CD8-positive, alpha-beta memory T cell (primary cell): ENCODE data around the gene DGUOK. TPM values are rescaled to one million over a fixed set of nuclear protein-coding genes. Genes with fewer than 3 reads are reported as not detected.
A peak's percentile ranks its signal among the peaks of the same experiment; 100 is the strongest.
"Not testable (repeated sequence)": the region's sequence is repeated elsewhere in the genome, so short reads cannot be mapped to it uniquely, and the experiment has no call there.

Experiments used
- CTCF ChIA-PET: fragments of 350-600 bp; sonication (Branson Sonifier 250); formaldehyde crosslinking; loops from one replicate; lab custom pipeline; 2021; ENCODE audit warnings: antibody characterized with exemption; lab: Charles Lee
- POLR2A ChIA-PET: fragments of 350-600 bp; sonication (Branson Sonifier 250); formaldehyde crosslinking; loops from one replicate; lab custom pipeline; 2021; ENCODE audit warnings: antibody characterized with exemption; lab: Charles Lee
- DNase-seq, 5 donors: peaks; one replicate each; pipeline versions ENCODE4 v3.0.0 to v3.0.0-alpha.2; 2020 to 2022; ENCODE audit warnings: mixed read lengths in 1 of 5
- H3K27ac ChIP-seq: one replicate; pipeline ENCODE4 v1.7.0; 2013; ENCODE audit warnings: low read depth, mild to moderate bottlenecking, low read length, moderate library complexity
- H3K27me3 ChIP-seq: 2 replicates; pipeline ENCODE4 v1.7.0; 2013; ENCODE audit warnings: low read length, mild to moderate bottlenecking; ENCODE audit not compliant: insufficient read depth, poor library complexity, severe bottlenecking
- H3K36me3 ChIP-seq: 2 replicates; pipeline ENCODE4 v1.7.0; 2013; ENCODE audit warnings: mild to moderate bottlenecking, low read length, moderate library complexity; ENCODE audit not compliant: insufficient read depth
- H3K4me1 ChIP-seq: 2 replicates; pipeline ENCODE4 v1.7.0; 2013; ENCODE audit warnings: mild to moderate bottlenecking, low read length, moderate library complexity; ENCODE audit not compliant: insufficient read depth
- H3K4me3 ChIP-seq: 2 replicates; pipeline ENCODE4 v1.7.0; 2013; ENCODE audit warnings: mild to moderate bottlenecking, low read length
- H3K9me3 ChIP-seq: 2 replicates; pipeline ENCODE4 v1.7.0; 2013; ENCODE audit warnings: mild to moderate bottlenecking, low read length
- H3K27ac Mint-ChIP-seq, 8 donors: one replicate each; pipeline ENCODE4 v1.8.0; 2020 to 2021; ENCODE audit warnings: mixed read lengths in 8 of 8, mild to moderate bottlenecking in 6 of 8, inconsistent platforms in 3 of 8, moderate library complexity in 3 of 8
- H3K27me3 Mint-ChIP-seq, 2 donors: one replicate each; pipeline ENCODE4 v1.8.0; 2020 to 2021; ENCODE audit warnings: mixed read lengths in 2 of 2, mild to moderate bottlenecking in 1 of 2, moderate library complexity in 1 of 2
- H3K36me3 Mint-ChIP-seq, 3 donors: one replicate each; pipeline ENCODE4 v1.8.0; 2020 to 2021; ENCODE audit warnings: mixed read lengths in 3 of 3, inconsistent platforms in 1 of 3, mild to moderate bottlenecking in 1 of 3
- H3K4me1 Mint-ChIP-seq, 3 donors: one replicate each; pipeline ENCODE4 v1.8.0; 2020 to 2021; ENCODE audit warnings: mixed read lengths in 3 of 3, inconsistent platforms in 1 of 3, mild to moderate bottlenecking in 1 of 3
- H3K4me3 Mint-ChIP-seq, 7 donors: one replicate each; pipeline ENCODE4 v1.8.0; 2020 to 2021; ENCODE audit warnings: mixed read lengths in 7 of 7, mild to moderate bottlenecking in 6 of 7, moderate library complexity in 4 of 7, inconsistent platforms in 2 of 7
- H3K9me3 Mint-ChIP-seq, 5 donors: one replicate each; pipeline ENCODE4 v1.8.0; 2020 to 2022; ENCODE audit warnings: mixed read lengths in 5 of 5, mild to moderate bottlenecking in 3 of 5, moderate library complexity in 2 of 5, inconsistent platforms in 1 of 5
- polyA plus RNA-seq: library from polyadenylated mRNA; unstranded; fragments of 300-500 nt; fragmentation: Illumina TruSeq; gene quantifications from one replicate; pipeline ENCODE4 v1.2.3, GENCODE V29; 2021
- total RNA-seq, 2 experiments: library from RNA; stranded (reverse); gene quantifications; one replicate each; pipeline ENCODE4 v1.2.3, GENCODE V29; 2021

Gene DGUOK
- total and polyA plus RNA-seq, 3 experiments from 2014 or later, result 96.6 to 188 (median 98.8) TPM

- POLR2A ChIA-PET, result no interaction called here
- H3K4me1 Mint-ChIP-seq, result peaks cover 70 to 90% (median 83%) of the 10 kb centered on the region in 3 donors
- DNase-seq, result peak in 1 of 5 donors; percentile 39
Observed at GRCh38 chr2:73939419-73939818, 12.7 kb downstream of the DGUOK start.

GRCh38 chr2:73940066-73940465, 13.4 kb downstream of the DGUOK start:
- H3K27me3 ChIP-seq, H3K4me3 ChIP-seq, H3K9me3 ChIP-seq, H3K27ac ChIP-seq, H3K9me3 Mint-ChIP-seq, DNase-seq, H3K27me3 Mint-ChIP-seq, POLR2A ChIA-PET, H3K4me3 Mint-ChIP-seq: not testable (repeated sequence)
- Mint-ChIP-seq H3K27ac (peak overlapping the region in 5 of 8 donors; percentile 11 to 41 (median 27)), H3K4me1 (peaks cover 75 to 94% (median 88%) of the 10 kb centered on the region in 3 donors), H3K36me3 (peaks cover 0 to 77% (median 17%) of the 10 kb centered on the region in 3 donors)
- peaks cover 13% of the 10 kb centered on the region for H3K36me3 ChIP-seq
- CTCF ChIA-PET, result interaction anchor here (0.9 kb wide), 1 partner anchor 8 kb away, joined by 3 read pairs; no protein-coding TSS in a partner anchor
- H3K4me1 ChIP-seq, result peaks cover 37% of the 10 kb centered on the region

More at GRCh38 chr2:73939419-73939818, 12.7 kb downstream of the DGUOK start:
- Mint-ChIP-seq H3K27ac (peak overlapping the region in 2 of 8 donors; percentile 17 to 67), H3K4me3 (peak overlapping the region in 1 of 7 donors; percentile 9), H3K9me3 (no peaks in the 10 kb centered on the region), H3K27me3 (no peaks in the 10 kb centered on the region), H3K36me3 (peaks cover 0 to 72% (median 17%) of the 10 kb centered on the region in 3 donors)
- no peaks in the 10 kb centered on the region for H3K9me3 ChIP-seq
- no peaks in the 10 kb centered on the region for H3K27me3 ChIP-seq
- H3K4me3 ChIP-seq, result no peak overlapping the region
- peaks cover 14% of the 10 kb centered on the region for H3K36me3 ChIP-seq
- peaks cover 37% of the 10 kb centered on the region for H3K4me1 ChIP-seq
- CTCF ChIA-PET, result no interaction called here
- H3K27ac ChIP-seq, result no peak overlapping the region

- H3K4me1 ChIP-seq, result peaks cover 38% of the 10 kb centered on the region
- no peaks in the 10 kb centered on the region for H3K9me3 ChIP-seq
- Mint-ChIP-seq H3K27me3 (peaks cover 0 to 2% of the 10 kb centered on the region in 2 donors), H3K4me3 (no peak overlapping the region), H3K36me3 (peaks cover 0 to 75% (median 9%) of the 10 kb centered on the region in 3 donors), H3K9me3 (no peaks in the 10 kb centered on the region), H3K4me1 (peaks cover 66 to 83% (median 81%) of the 10 kb centered on the region in 3 donors), H3K27ac (peak overlapping the region in 2 of 8 donors; percentile 14 to 36)
- POLR2A ChIA-PET, result no interaction called here
- H3K27me3 ChIP-seq, result no peaks in the 10 kb centered on the region
- no peak for DNase-seq
- CTCF ChIA-PET, result interaction anchor here (1.9 kb wide), 1 partner anchor 44 kb away, joined by 5 read pairs; no protein-coding TSS in a partner anchor
- no peak overlapping the region for H3K27ac ChIP-seq
- H3K4me3 ChIP-seq, result no peak overlapping the region
- H3K36me3 ChIP-seq, result peaks cover 6% of the 10 kb centered on the region
Observed at GRCh38 chr2:73942664-73943063, 16.0 kb downstream of the DGUOK start.

GRCh38 chr2:73944714-73945113, 18.0 kb downstream of the DGUOK start:
- CTCF ChIA-PET, result interaction anchor here (1.2 to 1.9 kb wide), 2 partner anchors 10 to 42 kb away, joined by 3 to 5 read pairs; no protein-coding TSS in a partner anchor
- H3K27me3 Mint-ChIP-seq, result peaks cover 0 to 2% of the 10 kb centered on the region in 2 donors
- H3K27ac Mint-ChIP-seq, result peak overlapping the region in 7 of 8 donors; percentile 24 to 77 (median 56)
- DNase-seq, result no peak
- Histone ChIP-seq H3K4me3 (no peak overlapping the region), H3K36me3 (no peaks in the 10 kb centered on the region), H3K9me3 (no peaks in the 10 kb centered on the region), H3K27ac (no peak overlapping the region), H3K27me3 (no peaks in the 10 kb centered on the region), H3K4me1 (peaks cover 35% of the 10 kb centered on the region)
- peaks cover 0 to 81% (median 13%) of the 10 kb centered on the region in 3 donors for H3K36me3 Mint-ChIP-seq
- no peak overlapping the region for H3K4me3 Mint-ChIP-seq
- H3K9me3 Mint-ChIP-seq, result no peaks in the 10 kb centered on the region
- H3K4me1 Mint-ChIP-seq, result peaks cover 58 to 77% (median 74%) of the 10 kb centered on the region in 3 donors
- POLR2A ChIA-PET, result no interaction called here

GRCh38 chr2:73946215-73946614, 19.5 kb downstream of the DGUOK start:
- Mint-ChIP-seq H3K36me3 (peaks cover 0 to 81% (median 15%) of the 10 kb centered on the region in 3 donors), H3K4me1 (peaks cover 51 to 75% (median 71%) of the 10 kb centered on the region in 3 donors), H3K9me3 (no peaks in the 10 kb centered on the region), H3K27me3 (peaks cover 0 to 2% of the 10 kb centered on the region in 2 donors), H3K4me3 (no peak overlapping the region), H3K27ac (peak overlapping the region in 5 of 8 donors; percentile 25 to 79 (median 48))
- CTCF ChIA-PET, result no interaction called here
- no peak for DNase-seq
- Histone ChIP-seq H3K4me1 (peaks cover 41% of the 10 kb centered on the region), H3K4me3 (no peak overlapping the region), H3K27me3 (no peaks in the 10 kb centered on the region), H3K27ac (no peak overlapping the region), H3K9me3 (no peaks in the 10 kb centered on the region), H3K36me3 (peaks cover 10% of the 10 kb centered on the region)
- POLR2A ChIA-PET, result no interaction called here

- peaks cover 52 to 75% (median 69%) of the 10 kb centered on the region in 3 donors for H3K4me1 Mint-ChIP-seq
- H3K27ac Mint-ChIP-seq, result peak overlapping the region in 5 of 8 donors; percentile 36 to 63 (median 51)
- H3K4me3 Mint-ChIP-seq, result no peak overlapping the region
- H3K9me3 Mint-ChIP-seq, result no peaks in the 10 kb centered on the region
- Histone ChIP-seq H3K9me3 (no peaks in the 10 kb centered on the region), H3K36me3 (peaks cover 14% of the 10 kb centered on the region), H3K4me3 (no peak overlapping the region), H3K27me3 (no peaks in the 10 kb centered on the region), H3K4me1 (peaks cover 41% of the 10 kb centered on the region), H3K27ac (no peak overlapping the region)
- CTCF ChIA-PET, result no interaction called here
- H3K36me3 Mint-ChIP-seq, result peaks cover 0 to 83% (median 20%) of the 10 kb centered on the region in 3 donors
- no peak for DNase-seq
- peaks cover 0 to 2% of the 10 kb centered on the region in 2 donors for H3K27me3 Mint-ChIP-seq
- POLR2A ChIA-PET, result no interaction called here
Observed at GRCh38 chr2:73946666-73947065, 20.0 kb downstream of the DGUOK start.

GRCh38 chr2:73947412-73948018, 20.8 kb downstream of the DGUOK start:
- peaks cover 22% of the 10 kb centered on the region for H3K36me3 ChIP-seq
- ChIA-PET CTCF (no interaction called here), POLR2A (no interaction called here)
- H3K4me1 Mint-ChIP-seq, result peaks cover 54 to 76% (median 63%) of the 10 kb centered on the region in 3 donors
- H3K36me3 Mint-ChIP-seq, result peaks cover 0 to 88% (median 27%) of the 10 kb centered on the region in 3 donors
- H3K27ac ChIP-seq, result no peak overlapping the region
- H3K4me3 ChIP-seq, result no peak overlapping the region
- no peak overlapping the region for H3K4me3 Mint-ChIP-seq
- no peaks in the 10 kb centered on the region for H3K9me3 ChIP-seq
- H3K9me3 Mint-ChIP-seq, result no peaks in the 10 kb centered on the region
- H3K27ac Mint-ChIP-seq, result peak overlapping the region in 3 of 8 donors; percentile 20 to 77 (median 29)
- DNase-seq, result no peak
- peaks cover 41% of the 10 kb centered on the region for H3K4me1 ChIP-seq
- H3K27me3 ChIP-seq, result no peaks in the 10 kb centered on the region
- peaks cover 0 to 2% of the 10 kb centered on the region in 2 donors for H3K27me3 Mint-ChIP-seq

- Histone ChIP-seq H3K27me3 (no peaks in the 10 kb centered on the region), H3K36me3 (peaks cover 23% of the 10 kb centered on the region), H3K27ac (no peak overlapping the region), H3K4me1 (peaks cover 41% of the 10 kb centered on the region), H3K4me3 (no peak overlapping the region), H3K9me3 (no peaks in the 10 kb centered on the region)
- Mint-ChIP-seq H3K27me3 (peaks cover 0 to 1% of the 10 kb centered on the region in 2 donors), H3K36me3 (peaks cover 5 to 86% (median 33%) of the 10 kb centered on the region in 3 donors), H3K27ac (peak overlapping the region in 1 of 8 donors; percentile 17), H3K4me1 (peaks cover 43 to 70% (median 46%) of the 10 kb centered on the region in 3 donors), H3K4me3 (no peak overlapping the region), H3K9me3 (no peaks in the 10 kb centered on the region)
- ChIA-PET CTCF (interaction anchor here (0.9 kb wide), 1 partner anchor 126 kb away, joined by 3 read pairs; no protein-coding TSS in a partner anchor), POLR2A (no interaction called here)
- no peak for DNase-seq
Observed at GRCh38 chr2:73949802-73950201, 23.1 kb downstream of the DGUOK start.
